ENCODE data around the gene SDK1. TPM values are rescaled to one million over a fixed set of nuclear protein-coding genes. Genes with fewer than 3 reads are reported as not detected.

SDK1 gene
- total and polyA plus RNA-seq, 7 donors, result 0.31 to 2.4 (median 1.3) TPM

DNA sequence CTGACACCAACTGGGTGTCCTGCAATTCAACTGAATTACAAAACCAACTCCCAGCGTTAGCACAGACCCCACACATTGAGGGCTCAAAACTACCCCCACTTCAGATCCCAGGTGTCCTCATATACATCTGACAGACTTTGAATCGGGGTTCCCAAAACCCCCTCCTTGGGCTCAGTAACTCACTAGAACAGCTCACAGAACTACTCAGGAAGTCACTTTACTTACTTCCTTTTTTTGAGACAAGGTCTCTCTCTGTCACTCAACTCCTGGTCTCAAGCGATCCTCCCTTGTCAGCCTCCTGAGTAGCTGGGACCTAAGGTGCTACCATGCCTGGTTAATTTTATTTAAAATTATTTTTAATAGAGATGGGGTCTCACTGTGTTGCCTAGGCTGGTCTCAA lies 456.0 kb downstream of the SDK1 start:
- H3K27me3 ChIP-seq (ENCODE audit: insufficient read depth in 3 of 3, low read length in 2 of 3), result peaks cover 0 to 2% (median 0%) of the 10 kb centered on the region in 3 donors
- DNase-seq (no peak), ATAC-seq (no peak)
- TF ChIP-seq CTCF (IDR thresholded peaks at IDR 0.05), result no peak
- no peaks in the 10 kb centered on the region for H3K9me3 ChIP-seq
- no peak overlapping the region for H3K27ac ChIP-seq
- 85 to 92% (median 88%) methylated on average over 3 of the region's 3 CpGs for WGBS, 3 donors
- no peaks in the 10 kb centered on the region for H3K4me1 ChIP-seq
- H3K36me3 ChIP-seq (ENCODE audit: insufficient read depth in 1 of 2, low read depth in 1 of 2), result no peaks in the 10 kb centered on the region
- no peak overlapping the region for H3K4me3 ChIP-seq
- intact Hi-C loops (cut with DNase I), result no loop called here

GRCh38 chr7:3760651-3761050 lies 459.6 kb downstream of the SDK1 start:
- DNase-seq, result no peak
- H3K4me3 ChIP-seq, result no peak overlapping the region
- H3K27me3 ChIP-seq (ENCODE audit: insufficient read depth in 3 of 3, low read length in 2 of 3), result peaks cover 0 to 2% (median 0%) of the 10 kb centered on the region in 3 donors
- 67 to 78% (median 67%) methylated on average over 5 of the region's 5 CpGs for WGBS, 3 donors
- H3K27ac ChIP-seq, result no peak overlapping the region
- no peaks in the 10 kb centered on the region for H3K4me1 ChIP-seq
- no peak for TF ChIP-seq CTCF (IDR thresholded peaks at IDR 0.05)
- intact Hi-C loops (cut with DNase I), result no loop called here
- no peak for ATAC-seq
- no peaks in the 10 kb centered on the region for H3K36me3 ChIP-seq (ENCODE audit: insufficient read depth in 1 of 2, low read depth in 1 of 2)
- no peaks in the 10 kb centered on the region for H3K9me3 ChIP-seq

- Histone ChIP-seq H3K4me1 (no peaks in the 10 kb centered on the region), H3K27ac (no peak overlapping the region), H3K36me3 (ENCODE audit: insufficient read depth in 1 of 2, low read depth in 1 of 2) (no peaks in the 10 kb centered on the region), H3K9me3 (no peaks in the 10 kb centered on the region), H3K4me3 (no peak overlapping the region), H3K27me3 (ENCODE audit: insufficient read depth in 3 of 3, low read length in 2 of 3) (peaks cover 0 to 2% (median 0%) of the 10 kb centered on the region in 3 donors)
- no peak for DNase-seq
- ATAC-seq, result no peak
- WGBS, 3 donors, result 88 to 89% (median 89%) methylated on average over 11 of the region's 11 CpGs
- no peak for TF ChIP-seq CTCF (IDR thresholded peaks at IDR 0.05)
- intact Hi-C loops (cut with DNase I), result no loop called here
Measured at GRCh38 chr7:3762146-3762831, 461.2 kb downstream of the SDK1 start.

DNA sequence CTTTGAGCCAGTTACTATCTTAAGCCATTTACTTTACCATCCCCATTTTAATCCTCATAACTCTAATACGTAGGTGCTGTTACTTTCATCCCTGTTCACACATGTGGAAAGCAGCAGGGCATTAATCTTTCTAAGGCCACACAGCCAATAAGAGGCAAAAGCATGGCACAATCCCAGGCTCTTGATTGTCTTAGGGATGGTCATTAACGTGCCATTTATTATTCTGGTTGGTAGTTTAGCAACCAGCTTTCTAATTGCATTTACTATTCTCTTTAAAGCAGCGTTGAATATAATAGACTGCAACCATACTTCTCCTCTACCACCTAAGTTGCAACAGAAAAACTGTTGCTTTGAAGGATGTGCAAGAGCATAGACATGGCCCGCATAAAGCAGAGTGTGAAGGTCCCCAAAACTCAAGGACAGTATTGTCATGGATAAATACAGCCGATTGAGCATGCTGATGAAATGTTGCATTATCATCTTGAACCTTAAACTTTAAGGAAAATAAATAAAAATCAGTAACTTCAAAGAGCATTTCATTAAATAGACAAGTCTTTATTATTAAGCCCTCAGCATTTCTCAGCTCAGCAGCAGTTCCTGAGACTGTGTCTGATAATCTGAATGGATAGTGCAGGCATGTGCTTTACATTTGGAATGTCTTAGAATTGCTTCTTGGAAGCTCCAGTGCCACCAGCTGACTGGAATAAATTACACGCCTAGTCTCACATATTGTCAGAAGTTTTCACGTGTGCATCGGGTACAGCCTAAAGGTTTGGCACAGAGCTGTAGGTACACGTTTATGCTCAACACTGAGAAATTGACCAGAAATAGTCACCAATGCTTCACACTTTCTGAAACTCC lies 467.1 kb downstream of the SDK1 start:
- no peaks in the 10 kb centered on the region for H3K9me3 ChIP-seq
- peaks cover 0 to 3% (median 0%) of the 10 kb centered on the region in 3 donors for H3K27me3 ChIP-seq (ENCODE audit: insufficient read depth in 3 of 3, low read length in 2 of 3)
- no peak overlapping the region for H3K27ac ChIP-seq
- intact Hi-C loops (cut with DNase I), result no loop called here
- no peak for TF ChIP-seq CTCF (IDR thresholded peaks at IDR 0.05)
- H3K4me1 ChIP-seq, result no peaks in the 10 kb centered on the region
- no peaks in the 10 kb centered on the region for H3K36me3 ChIP-seq (ENCODE audit: insufficient read depth in 1 of 2, low read depth in 1 of 2)
- WGBS, 3 donors, result 72 to 76% (median 72%) methylated on average over 9 of the region's 9 CpGs
- H3K4me3 ChIP-seq, result no peak overlapping the region
- ATAC-seq (no peak), DNase-seq (no peak)

Data from psoas muscle (tissue), 8 donors.